K562 (cell line): Measurements from ENCODE around the gene EVA1B. TPM values are rescaled to one million over a fixed set of nuclear protein-coding genes. Genes with fewer than 3 reads are reported as not detected.
A peak's percentile ranks its signal among the peaks of the same experiment; 100 is the strongest.

Experiments
- BCLAF1 ChIP-seq, 2 experiments: fragments of 450-650 bp in 1 of 2; IDR thresholded peaks; 2 replicates each; pipeline ENCODE4 v1.6.1; 2011 to 2017; ENCODE audit warnings: low read depth in 2 of 2, antibody characterized with exemption in 1 of 2, borderline replicate concordance in 1 of 2, low read length in 1 of 2, mild to moderate bottlenecking in 1 of 2, mixed read lengths in 1 of 2; ENCODE audit not compliant: control insufficient read depth in 1 of 2
- HDAC8 ChIP-seq: fragments of 450-650 bp; IDR thresholded peaks from 2 replicates; pipeline ENCODE4 v1.6.1; 2016; ENCODE audit warnings: mild to moderate bottlenecking, missing genetic modification characterization, moderate library complexity, missing compliant biosample characterization
- HMG20B ChIP-seq: fragments of 250-450 bp; sonication (Bioruptor Pico); IDR thresholded peaks from 2 replicates; pipeline ENCODE4 v1.5.0; 2021; ENCODE audit warnings: mild to moderate bottlenecking
- NR3C1 ChIP-seq: sonication (generic); formaldehyde crosslinking; IDR thresholded peaks from 2 replicates; pipeline ENCODE4 v1.8.1; 2022; ENCODE audit warnings: missing genetic modification reagents
- PCBP2 ChIP-seq: fragments of 200-400 bp; formaldehyde crosslinking; IDR thresholded peaks from 2 replicates; pipeline ENCODE4 v1.6.1; 2018; ENCODE audit warnings: low read length, low read depth, mild to moderate bottlenecking, moderate library complexity; ENCODE audit not compliant: poor library complexity, severe bottlenecking
- ZNF316 ChIP-seq: fragments of 450-650 bp; IDR thresholded peaks from 2 replicates; pipeline ENCODE4 v1.6.1; 2016
- ZNF780A ChIP-seq: fragments of 250-450 bp; sonication (Bioruptor Pico); IDR thresholded peaks from 2 replicates; pipeline ENCODE4 v1.5.0; 2021; ENCODE audit warnings: mild to moderate bottlenecking
- polyA plus RNA-seq, 8 experiments: library from polyadenylated mRNA; depleted of rRNA in 4 of 8; stranded (reverse) in 5 of 8; unstranded in 3 of 8; fragments of >200 nt; fragmentation: Nextera tagmentation in 2 of 8; fragmentation: Illumina TruSeq in 1 of 8; extraction: Ambion mirVana in 2 of 8; extraction: Trizol in 1 of 8; gene quantifications; 2 replicates each; pipeline versions ENCODE4 v1.2.1 to v1.2.3, GENCODE V29; 2011 to 2014; ENCODE audit warnings: inconsistent platforms in 1 of 8, missing spikeins in 1 of 8
- total RNA-seq, 7 experiments: library from RNA; depleted of rRNA in 6 of 7; stranded (reverse); fragments of >200 nt in 6 of 7; fragmentation: Illumina TruSeq in 2 of 7; extraction: Trizol in 2 of 7; gene quantifications; 2 replicates each; pipeline versions ENCODE4 v1.2.1 to v1.2.3, GENCODE V29; 2011 to 2021; ENCODE audit warnings: low replicate concordance in 1 of 7

The EVA1B gene
- total and polyA plus RNA-seq, 9 of the 15 experiments (the other 6 are each of a cell fraction or from before 2014, with no cell fraction given), result 0.08 to 65.7 (median 2.4) TPM

- no peak for TF ChIP-seq PCBP2
- peak; percentile 91 for TF ChIP-seq HDAC8 (tag)
- peak in 1 of 2 experiments; percentile 77; a peak in 1 of 4 replicates for TF ChIP-seq BCLAF1 (IDR thresholded peaks at IDR 0.05; ENCODE audit: borderline replicate concordance in 1 of 2, control insufficient read depth in 1 of 2, low read depth in 2 of 2, low read length in 1 of 2)
- no peak for TF ChIP-seq HMG20B (CRISPR knock-in tag)
- no peak for TF ChIP-seq ZNF780A (CRISPR knock-in tag)
- peak; percentile 96 for TF ChIP-seq NR3C1 (CRISPR knock-in tag)
- 0 out of 2 replicates have a peak, but pooled peaks have one; percentile 27 for TF ChIP-seq ZNF316
Observed at GRCh38 chr1:36321119-36321951, 2.1 kb downstream of the EVA1B start (continued).
